Transverse colon (tissue), 4 donors: Measurements from ENCODE around the gene DCST2.

Source experiments
- CTCF ChIP-seq, 5 experiments: fragments of 200-600 bp in 3 of 5; fragments of 450-650 bp in 2 of 5; sonication (generic) in 3 of 5; IDR thresholded peaks; 1 replicate in 2 of 5; 2 replicates in 3 of 5; pipeline ENCODE4 v1.5.1; 2016 to 2017; ENCODE audit warnings: antibody characterized with exemption in 5 of 5, inconsistent platforms in 3 of 5, mild to moderate bottlenecking in 2 of 5, moderate library complexity in 1 of 5
- EP300 ChIP-seq: sonication (generic); formaldehyde crosslinking; IDR thresholded peaks from one replicate; pipeline ENCODE4 v1.6.1; 2017; ENCODE audit warnings: antibody characterized with exemption, low read depth
- POLR2A ChIP-seq: fragments of 450-650 bp; IDR thresholded peaks from one replicate; pipeline ENCODE4 v1.6.1; 2016; ENCODE audit warnings: antibody characterized with exemption, mild to moderate bottlenecking, moderate library complexity
- POLR2AphosphoS5 ChIP-seq, 3 donors: sonication (generic); formaldehyde crosslinking; IDR thresholded peaks; one replicate each; pipeline ENCODE4 v1.6.1; 2016; ENCODE audit warnings: antibody characterized with exemption in 3 of 3

GRCh38 chr1:155001425-155001674, 32.2 kb downstream of the DCST2 start:
- TF ChIP-seq POLR2A (no peak), CTCF (IDR thresholded peaks at IDR 0.05) (no peak), POLR2AphosphoS5 (IDR thresholded peaks at IDR 0.05) (no peak), EP300 (no peak)
